ENCODE measurements around the gene GPR155.
"Not testable (repeated sequence)": the region's sequence is repeated elsewhere in the genome, so short reads cannot be mapped to it uniquely, and the experiment has no call there.

Gene GPR155

GRCh38 chr2:174485045-174485444, 1.8 kb downstream of the GPR155 start:
- H3K9me3 ChIP-seq (ENCODE audit: control extremely low read depth in 1 of 5, control insufficient read depth in 4 of 5, insufficient read depth in 2 of 5, low read depth in 1 of 5, low read length in 4 of 5); H3K27me3 ChIP-seq (replicated peaks in 2 of 5; ENCODE audit: control insufficient read depth in 4 of 5, insufficient read depth in 5 of 5, low read length in 4 of 5); H3K27ac ChIP-seq (ENCODE audit: insufficient read depth in 1 of 2, low read depth in 1 of 2, low read length in 2 of 2, poor library complexity in 1 of 2, severe bottlenecking in 2 of 2); DNase-seq; H3K36me3 ChIP-seq (ENCODE audit: control insufficient read depth in 4 of 4, insufficient read depth in 4 of 4, low read length in 3 of 4); H3K4me3 ChIP-seq (ENCODE audit: control insufficient read depth in 1 of 7, extremely low read depth in 1 of 7, insufficient read depth in 4 of 7, low read depth in 2 of 7, low read length in 6 of 7): not testable (repeated sequence)
- H3K4me1 ChIP-seq (ENCODE audit: control extremely low read depth in 1 of 4, control insufficient read depth in 4 of 4, insufficient read depth in 4 of 4, low read length in 3 of 4): peaks cover 2 to 18% (median 13%) of the 10 kb centered on the region in 4 experiments
- 94% methylated on average over 6 of the region's 9 CpGs for WGBS (ENCODE audit: insufficient coverage)
- ChIA-PET POLR2A (interaction anchor here (1.2 kb wide), 1 partner anchor 22 kb away, joined by 4 read pairs; no protein-coding TSS in a partner anchor), CTCF (interaction anchor here (1.6 to 4.6 kb wide), 3 partner anchors 15 to 23 kb away, joined by 3 to 28 read pairs (median 3); no protein-coding TSS in a partner anchor)

GRCh38 chr2:174484573-174484972, 2.3 kb downstream of the GPR155 start:
- H3K27ac ChIP-seq (ENCODE audit: insufficient read depth in 1 of 2, low read depth in 1 of 2, low read length in 2 of 2, poor library complexity in 1 of 2, severe bottlenecking in 2 of 2): no peak overlapping the region
- H3K4me3 ChIP-seq (ENCODE audit: control insufficient read depth in 1 of 7, extremely low read depth in 1 of 7, insufficient read depth in 4 of 7, low read depth in 2 of 7, low read length in 6 of 7): no peak overlapping the region
- ChIA-PET CTCF (interaction anchor here (1.1 to 4.6 kb wide), 5 partner anchors 11 to 27 kb away, joined by 3 to 28 read pairs (median 3); no protein-coding TSS in a partner anchor), POLR2A (no interaction called here)
- H3K9me3 ChIP-seq (ENCODE audit: control extremely low read depth in 1 of 5, control insufficient read depth in 4 of 5, insufficient read depth in 2 of 5, low read depth in 1 of 5, low read length in 4 of 5): no peaks in the 10 kb centered on the region
- DNase-seq: no peak
- H3K4me1 ChIP-seq (ENCODE audit: control extremely low read depth in 1 of 4, control insufficient read depth in 4 of 4, insufficient read depth in 4 of 4, low read length in 3 of 4): peaks cover 2 to 18% (median 13%) of the 10 kb centered on the region in 4 experiments
- no peaks in the 10 kb centered on the region for H3K27me3 ChIP-seq (replicated peaks in 2 of 5; ENCODE audit: control insufficient read depth in 4 of 5, insufficient read depth in 5 of 5, low read length in 4 of 5)
- 93% methylated on average over 1 of the region's 2 CpGs for WGBS (ENCODE audit: insufficient coverage)
- no peaks in the 10 kb centered on the region for H3K36me3 ChIP-seq (ENCODE audit: control insufficient read depth in 4 of 4, insufficient read depth in 4 of 4, low read length in 3 of 4)

- no peaks in the 10 kb centered on the region for H3K9me3 ChIP-seq (ENCODE audit: control extremely low read depth in 1 of 5, control insufficient read depth in 4 of 5, insufficient read depth in 2 of 5, low read depth in 1 of 5, low read length in 4 of 5)
- no peaks in the 10 kb centered on the region for H3K27me3 ChIP-seq (replicated peaks in 2 of 5; ENCODE audit: control insufficient read depth in 4 of 5, insufficient read depth in 5 of 5, low read length in 4 of 5)
- no peak for DNase-seq
- ChIA-PET CTCF (no interaction called here), POLR2A (no interaction called here)
- H3K27ac ChIP-seq (ENCODE audit: insufficient read depth in 1 of 2, low read depth in 1 of 2, low read length in 2 of 2, poor library complexity in 1 of 2, severe bottlenecking in 2 of 2): no peak overlapping the region
- no peaks in the 10 kb centered on the region for H3K36me3 ChIP-seq (ENCODE audit: control insufficient read depth in 4 of 4, insufficient read depth in 4 of 4, low read length in 3 of 4)
- no peak overlapping the region for H3K4me3 ChIP-seq (ENCODE audit: control insufficient read depth in 1 of 7, extremely low read depth in 1 of 7, insufficient read depth in 4 of 7, low read depth in 2 of 7, low read length in 6 of 7)
- 100% methylated on average over 2 of the region's 6 CpGs for WGBS (ENCODE audit: insufficient coverage)
- peaks cover 2 to 18% (median 13%) of the 10 kb centered on the region in 4 experiments for H3K4me1 ChIP-seq (ENCODE audit: control extremely low read depth in 1 of 4, control insufficient read depth in 4 of 4, insufficient read depth in 4 of 4, low read length in 3 of 4)
These were observed 4.0 kb downstream of the GPR155 start for GRCh38 chr2:174482854-174483253.

DNA sequence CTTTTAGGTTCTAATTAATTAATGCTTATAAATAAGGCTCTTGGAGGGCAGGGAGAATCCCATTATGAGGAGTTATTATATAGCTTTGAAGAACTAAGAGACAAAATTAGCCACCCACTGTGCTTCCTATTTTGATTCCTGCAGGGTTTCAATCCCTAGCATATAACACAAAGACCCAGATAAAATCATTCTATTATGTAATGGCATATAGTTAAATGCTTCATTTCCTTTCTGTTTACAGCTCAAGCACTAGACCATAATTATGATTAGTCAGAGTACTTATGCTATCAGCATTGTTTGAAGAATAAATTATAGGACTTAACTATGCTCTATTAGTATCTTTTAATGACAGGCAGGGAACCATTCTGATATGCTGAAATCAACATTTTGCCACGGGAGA, 9.1 kb downstream of the GPR155 start:
- H3K4me3 ChIP-seq (ENCODE audit: control insufficient read depth in 1 of 7, extremely low read depth in 1 of 7, insufficient read depth in 4 of 7, low read depth in 2 of 7, low read length in 6 of 7): no peak overlapping the region
- no peak overlapping the region for H3K27ac ChIP-seq (ENCODE audit: insufficient read depth in 1 of 2, low read depth in 1 of 2, low read length in 2 of 2, poor library complexity in 1 of 2, severe bottlenecking in 2 of 2)
- DNase-seq: no peak
- H3K4me1 ChIP-seq (ENCODE audit: control extremely low read depth in 1 of 4, control insufficient read depth in 4 of 4, insufficient read depth in 4 of 4, low read length in 3 of 4): no peaks in the 10 kb centered on the region
- 100% methylated on average over 1 of the region's 1 CpG for WGBS (ENCODE audit: insufficient coverage)
- no peaks in the 10 kb centered on the region for H3K9me3 ChIP-seq (ENCODE audit: control extremely low read depth in 1 of 5, control insufficient read depth in 4 of 5, insufficient read depth in 2 of 5, low read depth in 1 of 5, low read length in 4 of 5)
- ChIA-PET CTCF (interaction anchor here (1.2 to 1.6 kb wide), 2 partner anchors 16 to 43 kb away, joined by 3 to 5 read pairs; no protein-coding TSS in a partner anchor), POLR2A (interaction anchor here (0.6 kb wide), 1 partner anchor 1466 kb away, joined by 3 read pairs; no protein-coding TSS in a partner anchor)
- peaks cover 0 to 2% (median 0%) of the 10 kb centered on the region in 5 experiments for H3K27me3 ChIP-seq (replicated peaks in 2 of 5; ENCODE audit: control insufficient read depth in 4 of 5, insufficient read depth in 5 of 5, low read length in 4 of 5)
- no peaks in the 10 kb centered on the region for H3K36me3 ChIP-seq (ENCODE audit: control insufficient read depth in 4 of 4, insufficient read depth in 4 of 4, low read length in 3 of 4)

GRCh38 chr2:174473796-174474195, 13.0 kb downstream of the GPR155 start:
- POLR2A ChIA-PET: no interaction called here
- no peak for DNase-seq

GRCh38 chr2:174465327-174465726, 21.5 kb downstream of the GPR155 start:
- DNase-seq: no peak
- 100% methylated on average over 3 of the region's 4 CpGs for WGBS (ENCODE audit: insufficient coverage)
- H3K27me3 ChIP-seq (replicated peaks in 2 of 5; ENCODE audit: control insufficient read depth in 4 of 5, insufficient read depth in 5 of 5, low read length in 4 of 5): no peaks in the 10 kb centered on the region
- ChIA-PET POLR2A (no interaction called here), CTCF (interaction anchor here (1.2 to 7.0 kb wide), 4 partner anchors 20 to 220 kb away, joined by 3 to 74 read pairs (median 4); no protein-coding TSS in a partner anchor)
- H3K9me3 ChIP-seq (ENCODE audit: control extremely low read depth in 1 of 5, control insufficient read depth in 4 of 5, insufficient read depth in 2 of 5, low read depth in 1 of 5, low read length in 4 of 5): no peaks in the 10 kb centered on the region
- no peaks in the 10 kb centered on the region for H3K4me1 ChIP-seq (ENCODE audit: control extremely low read depth in 1 of 4, control insufficient read depth in 4 of 4, insufficient read depth in 4 of 4, low read length in 3 of 4)
- no peak overlapping the region for H3K27ac ChIP-seq (ENCODE audit: insufficient read depth in 1 of 2, low read depth in 1 of 2, low read length in 2 of 2, poor library complexity in 1 of 2, severe bottlenecking in 2 of 2)
- H3K36me3 ChIP-seq (ENCODE audit: control insufficient read depth in 4 of 4, insufficient read depth in 4 of 4, low read length in 3 of 4): no peaks in the 10 kb centered on the region
- no peak overlapping the region for H3K4me3 ChIP-seq (ENCODE audit: control insufficient read depth in 1 of 7, extremely low read depth in 1 of 7, insufficient read depth in 4 of 7, low read depth in 2 of 7, low read length in 6 of 7)

More at GRCh38 chr2:174473796-174474195, 13.0 kb downstream of the GPR155 start:
- Histone ChIP-seq H3K27me3 (replicated peaks in 2 of 5; ENCODE audit: control insufficient read depth in 4 of 5, insufficient read depth in 5 of 5, low read length in 4 of 5) (peaks cover 0 to 2% (median 0%) of the 10 kb centered on the region in 5 experiments), H3K4me3 (ENCODE audit: control insufficient read depth in 1 of 7, extremely low read depth in 1 of 7, insufficient read depth in 4 of 7, low read depth in 2 of 7, low read length in 6 of 7) (no peak overlapping the region), H3K27ac (ENCODE audit: insufficient read depth in 1 of 2, low read depth in 1 of 2, low read length in 2 of 2, poor library complexity in 1 of 2, severe bottlenecking in 2 of 2) (no peak overlapping the region), H3K9me3 (ENCODE audit: control extremely low read depth in 1 of 5, control insufficient read depth in 4 of 5, insufficient read depth in 2 of 5, low read depth in 1 of 5, low read length in 4 of 5) (no peaks in the 10 kb centered on the region), H3K4me1 (ENCODE audit: control extremely low read depth in 1 of 4, control insufficient read depth in 4 of 4, insufficient read depth in 4 of 4, low read length in 3 of 4) (no peaks in the 10 kb centered on the region), H3K36me3 (ENCODE audit: control insufficient read depth in 4 of 4, insufficient read depth in 4 of 4, low read length in 3 of 4) (no peaks in the 10 kb centered on the region)
- CTCF ChIA-PET: interaction anchor here (0.6 to 5.0 kb wide), 4 partner anchors 10 to 73 kb away, joined by 3 to 35 read pairs (median 4); no protein-coding TSS in a partner anchor
- WGBS (ENCODE audit: insufficient coverage): 100% methylated on average over 3 of the region's 3 CpGs

GRCh38 chr2:174461221-174461620, 25.6 kb downstream of the GPR155 start:
- ChIA-PET POLR2A (no interaction called here), CTCF (interaction anchor here (0.8 to 7.0 kb wide), 13 partner anchors 8 to 237 kb away, joined by 3 to 74 read pairs (median 5); partner anchors contain the start of gene GPR155)
- Histone ChIP-seq H3K4me3 (ENCODE audit: control insufficient read depth in 1 of 7, extremely low read depth in 1 of 7, insufficient read depth in 4 of 7, low read depth in 2 of 7, low read length in 6 of 7) (no peak overlapping the region), H3K27ac (ENCODE audit: insufficient read depth in 1 of 2, low read depth in 1 of 2, low read length in 2 of 2, poor library complexity in 1 of 2, severe bottlenecking in 2 of 2) (no peak overlapping the region), H3K27me3 (replicated peaks in 2 of 5; ENCODE audit: control insufficient read depth in 4 of 5, insufficient read depth in 5 of 5, low read length in 4 of 5) (no peaks in the 10 kb centered on the region), H3K36me3 (ENCODE audit: control insufficient read depth in 4 of 4, insufficient read depth in 4 of 4, low read length in 3 of 4) (no peaks in the 10 kb centered on the region), H3K4me1 (ENCODE audit: control extremely low read depth in 1 of 4, control insufficient read depth in 4 of 4, insufficient read depth in 4 of 4, low read length in 3 of 4) (no peaks in the 10 kb centered on the region), H3K9me3 (ENCODE audit: control extremely low read depth in 1 of 5, control insufficient read depth in 4 of 5, insufficient read depth in 2 of 5, low read depth in 1 of 5, low read length in 4 of 5) (no peaks in the 10 kb centered on the region)
- WGBS (ENCODE audit: insufficient coverage): no CpG with 5 or more reads among the region's 1 CpG
- no peak for DNase-seq

All from common myeloid progenitor, CD34-positive (primary cell).